NT2/D1 (cell line): ENCODE results near the gene GLYR1.

Source experiments
- SUZ12 ChIP-seq: IDR thresholded peaks from 2 replicates; pipeline ENCODE4 v1.6.1; 2011; ENCODE audit not compliant: insufficient read length, insufficient read depth; ENCODE audit errors: extremely low read depth
- YY1 ChIP-seq: IDR thresholded peaks from 2 replicates; pipeline ENCODE4 v1.6.1; 2011; ENCODE audit not compliant: insufficient read length, insufficient read depth
- ZNF274 ChIP-seq: IDR thresholded peaks from 2 replicates; pipeline ENCODE4 v1.6.1; 2011; ENCODE audit warnings: mild to moderate bottlenecking, low read depth, low read length

- TF ChIP-seq ZNF274, result no peak
- TF ChIP-seq YY1, result no peak
- no peak for TF ChIP-seq SUZ12
Observed at GRCh38 chr16:4832698-4833343, 14.3 kb downstream of the GLYR1 start.
